Progenitor cell of endocrine pancreas (in vitro differentiated cells): Measurements from ENCODE around the gene TMBIM6. TPM values are rescaled to one million over a fixed set of nuclear protein-coding genes. Genes with fewer than 3 reads are reported as not detected.

Experiments
- DNase-seq: peaks from one replicate; pipeline ENCODE4 v3.0.0; 2021; ENCODE audit warnings: low spot score; ENCODE audit not compliant: unreplicated experiment
- H3K27ac Mint-ChIP-seq: 2 replicates; pipeline ENCODE4 v1.8.0; 2021; ENCODE audit warnings: mild to moderate bottlenecking, moderate library complexity, mixed read lengths
- H3K27me3 Mint-ChIP-seq: 2 replicates; pipeline ENCODE4 v1.8.0; 2021; ENCODE audit warnings: mixed read lengths
- H3K36me3 Mint-ChIP-seq: 2 replicates; pipeline ENCODE4 v1.8.0; 2022; ENCODE audit warnings: mixed read lengths; ENCODE audit not compliant: insufficient read depth
- H3K4me1 Mint-ChIP-seq: 2 replicates; pipeline ENCODE4 v1.8.0; 2021; ENCODE audit warnings: low read depth, mixed read lengths
- H3K4me3 Mint-ChIP-seq: 2 replicates; pipeline ENCODE4 v1.8.0; 2021; ENCODE audit warnings: low read depth, mild to moderate bottlenecking, moderate library complexity, mixed read lengths
- H3K9me3 Mint-ChIP-seq: 2 replicates; pipeline ENCODE4 v1.8.0; 2021; ENCODE audit warnings: low read depth, mixed read lengths
- total RNA-seq: library from RNA; stranded (reverse); gene quantifications from 2 replicates; pipeline ENCODE4 v1.2.1, GENCODE V29; 2021
- TF ChIP-seq, protein P1 (sequence below): fragments of 200-600 bp; sonication (generic); IDR thresholded peaks from one replicate; pipeline ENCODE4 v1.5.0; 2021; ENCODE audit warnings: antibody characterized with exemption, mild to moderate bottlenecking; ENCODE audit not compliant: unreplicated experiment

The TMBIM6 gene
- total RNA-seq, 1 donor from 2014 or later = 449 TPM

DNA sequence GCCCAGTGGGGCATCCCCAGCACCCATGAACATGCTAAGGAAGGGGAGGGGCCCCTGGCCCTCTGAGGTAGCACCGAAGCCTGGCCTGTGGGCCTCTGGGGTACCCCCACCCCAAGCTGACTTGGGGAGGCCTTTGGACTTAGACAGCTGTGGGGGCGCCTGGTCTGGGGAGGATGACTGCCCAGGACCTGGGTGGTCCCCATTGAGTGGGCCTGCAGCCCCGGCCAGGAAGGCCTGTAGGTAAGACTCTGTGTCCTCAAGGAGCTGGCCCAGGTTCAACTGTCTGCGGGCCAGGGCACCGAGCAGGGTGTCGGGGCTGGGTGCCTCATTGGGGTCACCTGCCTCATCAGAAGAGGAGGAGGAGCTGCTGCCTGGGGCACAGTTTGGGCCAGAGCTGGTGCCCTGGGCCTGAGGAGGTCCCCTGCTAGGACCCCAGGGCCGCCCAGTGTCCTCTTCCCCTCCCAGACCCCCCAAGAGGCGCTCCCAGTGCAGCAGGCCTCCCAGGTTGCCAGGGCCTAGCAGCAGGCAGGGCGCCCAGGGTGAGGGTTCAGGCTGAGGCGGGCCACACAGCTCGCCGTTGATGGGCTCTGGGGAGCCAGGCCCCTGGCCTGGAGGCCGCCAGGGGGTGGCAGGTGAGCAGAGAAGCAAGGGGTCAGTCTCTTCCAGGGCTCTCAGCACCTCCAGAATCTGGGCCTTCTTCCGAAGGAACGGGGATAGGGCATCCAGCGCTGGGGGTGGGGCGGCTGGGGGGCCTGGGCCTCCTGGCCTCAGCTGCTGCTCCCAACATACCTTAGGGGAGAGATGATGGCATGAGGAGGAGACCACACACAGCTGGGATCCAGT is 55.5 kb downstream of the TMBIM6 start:
- no peaks in the 10 kb centered on the region for H3K27me3 Mint-ChIP-seq
- TF ChIP-seq, protein P1, sequence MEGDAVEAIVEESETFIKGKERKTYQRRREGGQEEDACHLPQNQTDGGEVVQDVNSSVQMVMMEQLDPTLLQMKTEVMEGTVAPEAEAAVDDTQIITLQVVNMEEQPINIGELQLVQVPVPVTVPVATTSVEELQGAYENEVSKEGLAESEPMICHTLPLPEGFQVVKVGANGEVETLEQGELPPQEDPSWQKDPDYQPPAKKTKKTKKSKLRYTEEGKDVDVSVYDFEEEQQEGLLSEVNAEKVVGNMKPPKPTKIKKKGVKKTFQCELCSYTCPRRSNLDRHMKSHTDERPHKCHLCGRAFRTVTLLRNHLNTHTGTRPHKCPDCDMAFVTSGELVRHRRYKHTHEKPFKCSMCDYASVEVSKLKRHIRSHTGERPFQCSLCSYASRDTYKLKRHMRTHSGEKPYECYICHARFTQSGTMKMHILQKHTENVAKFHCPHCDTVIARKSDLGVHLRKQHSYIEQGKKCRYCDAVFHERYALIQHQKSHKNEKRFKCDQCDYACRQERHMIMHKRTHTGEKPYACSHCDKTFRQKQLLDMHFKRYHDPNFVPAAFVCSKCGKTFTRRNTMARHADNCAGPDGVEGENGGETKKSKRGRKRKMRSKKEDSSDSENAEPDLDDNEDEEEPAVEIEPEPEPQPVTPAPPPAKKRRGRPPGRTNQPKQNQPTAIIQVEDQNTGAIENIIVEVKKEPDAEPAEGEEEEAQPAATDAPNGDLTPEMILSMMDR = no peak
- H3K27ac Mint-ChIP-seq = no peak overlapping the region
- DNase-seq = no peak
- H3K4me3 Mint-ChIP-seq = no peak overlapping the region
- no peaks in the 10 kb centered on the region for H3K9me3 Mint-ChIP-seq
- peaks cover 7% of the 10 kb centered on the region for H3K36me3 Mint-ChIP-seq
- H3K4me1 Mint-ChIP-seq = no peaks in the 10 kb centered on the region

DNA sequence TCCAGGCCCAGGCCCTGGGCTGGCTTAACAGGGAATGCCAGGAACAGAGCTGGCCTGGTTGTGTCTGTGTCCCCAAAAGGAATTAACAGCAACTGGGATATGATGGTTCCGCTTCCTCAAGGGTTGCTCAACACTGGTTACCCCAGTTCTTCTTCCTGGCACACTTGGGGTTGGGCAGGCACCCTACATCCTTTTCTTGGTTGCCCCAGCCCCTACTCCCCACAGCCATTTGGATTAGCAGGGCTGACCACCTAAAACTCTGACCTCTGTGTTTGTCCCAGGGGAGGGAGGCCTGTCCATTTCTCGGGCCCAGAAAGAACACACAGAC is 56.1 kb downstream of the TMBIM6 start:
- Mint-ChIP-seq H3K4me1 (no peaks in the 10 kb centered on the region), H3K27ac (no peak overlapping the region)

DNA sequence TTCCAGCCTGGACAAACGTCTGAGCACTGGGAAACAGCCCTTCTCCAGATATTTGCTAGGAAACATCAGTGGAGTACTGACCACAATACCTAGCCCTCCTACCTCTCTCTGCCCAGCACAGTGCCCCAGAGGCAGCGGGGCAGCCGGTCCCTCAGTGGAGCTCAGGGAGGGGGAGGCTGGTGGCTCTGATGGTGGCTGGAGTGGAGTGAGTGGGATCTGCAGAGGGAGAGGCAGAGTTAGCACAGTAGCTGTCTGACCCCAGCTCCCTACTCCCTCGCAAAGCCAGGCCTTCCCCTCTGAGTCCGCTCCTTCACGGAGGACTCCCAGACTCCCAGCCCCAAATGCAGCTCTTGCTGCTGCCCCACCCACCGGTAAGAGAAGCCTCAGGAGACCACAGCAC is 56.9 kb downstream of the TMBIM6 start:
- no peaks in the 10 kb centered on the region for H3K4me1 Mint-ChIP-seq
- H3K27ac Mint-ChIP-seq = no peak overlapping the region
- H3K36me3 Mint-ChIP-seq = peaks cover 11% of the 10 kb centered on the region
- H3K9me3 Mint-ChIP-seq = no peaks in the 10 kb centered on the region
- DNase-seq = no peak
- TF ChIP-seq, protein P1 = no peak
- no peak overlapping the region for H3K4me3 Mint-ChIP-seq
- H3K27me3 Mint-ChIP-seq = no peaks in the 10 kb centered on the region

More for the DNA sequence above, 56.1 kb downstream of the TMBIM6 start:
- H3K36me3 Mint-ChIP-seq = peaks cover 7% of the 10 kb centered on the region
- TF ChIP-seq, protein P1 = no peak
- no peaks in the 10 kb centered on the region for H3K27me3 Mint-ChIP-seq
- H3K9me3 Mint-ChIP-seq = no peaks in the 10 kb centered on the region
- DNase-seq = no peak
- no peak overlapping the region for H3K4me3 Mint-ChIP-seq

DNA sequence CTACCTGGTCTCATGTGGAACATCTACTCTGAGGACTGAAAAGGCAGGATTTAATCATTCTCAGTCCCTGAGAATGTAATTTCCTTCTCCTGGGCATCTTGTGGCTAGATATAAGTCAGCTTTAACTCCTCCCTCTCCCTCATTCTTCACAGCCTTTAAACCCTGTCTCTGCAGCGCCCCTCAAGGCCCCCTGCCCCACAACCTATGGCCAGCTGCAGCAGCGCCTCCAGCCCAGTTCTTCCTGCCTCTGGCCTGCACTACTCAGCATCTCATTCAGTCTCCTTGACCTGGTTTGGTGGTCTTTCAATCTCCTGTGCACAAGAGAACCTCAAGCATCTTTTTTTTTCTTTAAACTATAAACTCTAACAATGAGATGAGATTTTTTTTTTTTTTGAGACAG is 57.6 kb downstream of the TMBIM6 start:
- Mint-ChIP-seq H3K27ac (no peak overlapping the region), H3K4me1 (no peaks in the 10 kb centered on the region), H3K27me3 (no peaks in the 10 kb centered on the region), H3K4me3 (no peak overlapping the region), H3K36me3 (peaks cover 11% of the 10 kb centered on the region), H3K9me3 (no peaks in the 10 kb centered on the region)
- TF ChIP-seq, protein P1 = no peak
- DNase-seq = no peak

DNA sequence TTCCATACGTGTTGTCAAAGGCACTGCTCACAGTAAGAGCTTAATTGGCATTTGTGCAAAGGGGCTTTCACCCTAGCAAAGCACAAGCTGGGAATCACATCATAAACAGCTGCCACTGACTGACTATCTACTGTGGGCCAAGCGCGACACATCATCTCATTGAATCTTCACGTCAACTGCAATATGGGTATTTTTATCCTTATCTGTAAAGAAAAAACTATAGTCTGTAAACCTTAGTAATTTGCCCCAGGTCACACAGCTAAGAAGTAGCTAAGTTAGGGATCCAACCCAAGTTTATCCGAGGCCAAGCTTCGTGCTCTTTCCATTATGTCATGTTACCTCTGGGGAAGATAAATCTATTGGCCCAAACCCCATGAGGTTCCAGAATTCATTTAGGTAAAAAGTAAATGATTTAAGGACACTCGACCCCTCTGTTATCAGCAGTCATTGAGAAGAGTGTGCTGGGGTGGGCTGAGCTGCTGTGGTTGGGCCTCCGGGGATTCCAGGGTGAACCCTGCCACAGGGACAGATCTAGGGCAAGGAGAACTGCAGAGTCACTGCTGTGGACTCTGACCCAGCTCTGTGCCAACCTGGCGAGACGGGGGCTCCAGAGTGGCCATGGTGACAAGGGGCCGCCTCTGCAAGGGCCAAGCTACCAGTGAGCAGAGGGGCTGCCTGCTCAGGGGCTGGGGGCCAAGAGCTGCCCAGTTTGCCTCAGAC is 59.2 kb downstream of the TMBIM6 start:
- H3K36me3 Mint-ChIP-seq = peaks cover 18% of the 10 kb centered on the region
- no peak overlapping the region for H3K4me3 Mint-ChIP-seq
- no peaks in the 10 kb centered on the region for H3K9me3 Mint-ChIP-seq
- no peak for DNase-seq
- H3K4me1 Mint-ChIP-seq = no peaks in the 10 kb centered on the region
- H3K27me3 Mint-ChIP-seq = no peaks in the 10 kb centered on the region
- TF ChIP-seq, protein P1 = no peak
- no peak overlapping the region for H3K27ac Mint-ChIP-seq
